DND-41 (cell line): Measurements from ENCODE around the gene AKR1C2.
"Not testable (repeated sequence)": the region's sequence is repeated elsewhere in the genome, so short reads cannot be mapped to it uniquely, and the experiment has no call there.

Source experiments
- ATAC-seq: fragments of 200-7000 bp; cut with Tn5 transposase; 3 replicates; pipeline ENCODE4 v1.9.1; 2021; ENCODE audit warnings: low read depth; ENCODE audit not compliant: insufficient read depth
- DNase-seq: peaks from one replicate; pipeline ENCODE4 v3.0.0-alpha.2; 2020
- H2AFZ ChIP-seq: 2 replicates; pipeline ENCODE4 v1.6.0; 2012; ENCODE audit warnings: low read depth, low read length
- H3K27ac ChIP-seq: 2 replicates; pipeline ENCODE4 v1.5.1; 2012; ENCODE audit warnings: low read length, inconsistent platforms
- H3K27me3 ChIP-seq: fragments of 200-600 bp; sonication (generic); 2 replicates; pipeline ENCODE4 v1.6.0; 2012; ENCODE audit warnings: low read length, mild to moderate bottlenecking, inconsistent platforms; ENCODE audit not compliant: insufficient read depth, poor library complexity
- H3K36me3 ChIP-seq: 2 replicates; pipeline ENCODE4 v1.5.1; 2012; ENCODE audit warnings: low read length, inconsistent platforms; ENCODE audit not compliant: insufficient read depth
- H3K4me1 ChIP-seq: 2 replicates; pipeline ENCODE4 v1.5.1; 2012; ENCODE audit warnings: mild to moderate bottlenecking, low read length; ENCODE audit not compliant: insufficient read depth
- H3K4me2 ChIP-seq: 2 replicates; pipeline ENCODE4 v1.6.0; 2012; ENCODE audit warnings: mild to moderate bottlenecking, moderate library complexity, low read length, inconsistent platforms; ENCODE audit not compliant: insufficient read depth
- H3K4me3 ChIP-seq, 2 experiments: fragments of 200-600 bp in 1 of 2; shearing (Covaris generic) in 1 of 2; 2 replicates each; pipeline ENCODE4 v1.5.1; 2012 to 2016; ENCODE audit warnings: inconsistent platforms in 2 of 2, low read length in 2 of 2, mild to moderate bottlenecking in 2 of 2, low read depth in 1 of 2, moderate library complexity in 1 of 2
- H3K79me2 ChIP-seq: 2 replicates; pipeline ENCODE4 v1.6.0; 2012; ENCODE audit warnings: low read length, inconsistent platforms; ENCODE audit not compliant: insufficient read depth
- H3K9ac ChIP-seq: 2 replicates; pipeline ENCODE4 v1.6.0; 2012; ENCODE audit warnings: low read depth, mild to moderate bottlenecking, inconsistent platforms, low read length, moderate library complexity
- H3K9me3 ChIP-seq: 2 replicates; pipeline ENCODE4 v1.5.1; 2012; ENCODE audit warnings: low read length, moderate library complexity, mild to moderate bottlenecking, inconsistent platforms; ENCODE audit not compliant: insufficient read depth, severe bottlenecking
- H4K20me1 ChIP-seq: 2 replicates; pipeline ENCODE4 v1.6.0; 2012; ENCODE audit warnings: low read length; ENCODE audit not compliant: insufficient read depth
- EZH2 ChIP-seq: IDR thresholded peaks from 3 replicates; pipeline ENCODE4 v1.6.1; 2012; ENCODE audit warnings: borderline replicate concordance, low read depth, mild to moderate bottlenecking, moderate library complexity, low read length, inconsistent platforms; ENCODE audit not compliant: severe bottlenecking
- TF ChIP-seq, protein P1 (sequence below): IDR thresholded peaks from 2 replicates; pipeline ENCODE4 v1.5.1; 2012; ENCODE audit warnings: borderline replicate concordance, low read length, moderate library complexity, mild to moderate bottlenecking; ENCODE audit not compliant: poor library complexity, severe bottlenecking; ENCODE audit errors: extremely low read depth

AKR1C2 gene

GRCh38 chr10:5030989-5031388 is 27.3 kb upstream of the AKR1C2 start:
- no peak for DNase-seq
- Histone ChIP-seq H3K9ac (no peak overlapping the region), H3K27ac (no peak overlapping the region), H3K27me3 (no peaks in the 10 kb centered on the region), H3K79me2 (no peaks in the 10 kb centered on the region), H3K4me2 (no peak overlapping the region), H4K20me1 (no peaks in the 10 kb centered on the region), H2AFZ (no peak overlapping the region), H3K4me3 (no peak overlapping the region), H3K9me3 (peaks cover 4% of the 10 kb centered on the region), H3K4me1 (no peaks in the 10 kb centered on the region), H3K36me3 (no peaks in the 10 kb centered on the region)
- ATAC-seq: no peak
- no peak for TF ChIP-seq EZH2
- TF ChIP-seq, protein P1, sequence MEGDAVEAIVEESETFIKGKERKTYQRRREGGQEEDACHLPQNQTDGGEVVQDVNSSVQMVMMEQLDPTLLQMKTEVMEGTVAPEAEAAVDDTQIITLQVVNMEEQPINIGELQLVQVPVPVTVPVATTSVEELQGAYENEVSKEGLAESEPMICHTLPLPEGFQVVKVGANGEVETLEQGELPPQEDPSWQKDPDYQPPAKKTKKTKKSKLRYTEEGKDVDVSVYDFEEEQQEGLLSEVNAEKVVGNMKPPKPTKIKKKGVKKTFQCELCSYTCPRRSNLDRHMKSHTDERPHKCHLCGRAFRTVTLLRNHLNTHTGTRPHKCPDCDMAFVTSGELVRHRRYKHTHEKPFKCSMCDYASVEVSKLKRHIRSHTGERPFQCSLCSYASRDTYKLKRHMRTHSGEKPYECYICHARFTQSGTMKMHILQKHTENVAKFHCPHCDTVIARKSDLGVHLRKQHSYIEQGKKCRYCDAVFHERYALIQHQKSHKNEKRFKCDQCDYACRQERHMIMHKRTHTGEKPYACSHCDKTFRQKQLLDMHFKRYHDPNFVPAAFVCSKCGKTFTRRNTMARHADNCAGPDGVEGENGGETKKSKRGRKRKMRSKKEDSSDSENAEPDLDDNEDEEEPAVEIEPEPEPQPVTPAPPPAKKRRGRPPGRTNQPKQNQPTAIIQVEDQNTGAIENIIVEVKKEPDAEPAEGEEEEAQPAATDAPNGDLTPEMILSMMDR: no peak

- H3K9me3 ChIP-seq, H2AFZ ChIP-seq, H3K9ac ChIP-seq, H3K4me2 ChIP-seq, H3K27me3 ChIP-seq, H3K4me1 ChIP-seq, H3K27ac ChIP-seq, DNase-seq, H4K20me1 ChIP-seq, H3K4me3 ChIP-seq, ATAC-seq, H3K79me2 ChIP-seq, H3K36me3 ChIP-seq: not testable (repeated sequence)
Measured at GRCh38 chr10:5025461-5025881, 21.8 kb upstream of the AKR1C2 start.

DNA sequence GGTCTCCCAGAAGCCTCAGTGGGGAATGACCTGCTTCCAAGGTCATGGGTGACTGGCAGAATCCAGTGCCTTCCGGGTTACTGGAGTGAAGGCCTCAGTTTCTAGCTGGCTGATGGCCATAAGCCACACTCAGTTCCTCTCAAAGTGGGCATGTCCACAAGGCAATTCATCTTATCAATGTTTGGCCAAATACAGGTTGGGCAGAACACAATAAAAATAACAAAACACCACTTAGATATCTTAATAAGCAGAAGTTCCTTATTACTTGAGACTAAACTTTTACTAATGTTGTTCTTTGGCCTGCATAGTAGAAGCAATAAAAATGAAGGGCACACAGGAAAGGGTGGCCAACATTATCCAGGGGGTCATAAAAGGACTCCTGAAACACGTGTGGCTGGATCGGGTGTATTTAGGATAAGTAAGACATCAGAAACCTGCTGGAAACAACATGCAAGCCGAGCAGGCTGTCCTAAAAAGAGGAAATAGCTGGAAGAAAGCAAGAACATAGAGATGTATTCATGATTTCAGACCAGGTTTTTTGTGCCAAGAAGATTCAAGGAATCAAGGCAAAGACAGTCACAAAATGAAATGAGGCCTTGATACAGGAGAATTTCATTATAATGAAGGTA is 19.6 kb upstream of the AKR1C2 start:
- H3K4me1 ChIP-seq: no peaks in the 10 kb centered on the region
- no peak for TF ChIP-seq EZH2
- TF ChIP-seq, protein P1: no peak
- no peak overlapping the region for H2AFZ ChIP-seq
- no peak overlapping the region for H3K4me3 ChIP-seq
- H3K27me3 ChIP-seq: no peaks in the 10 kb centered on the region
- no peak overlapping the region for H3K9ac ChIP-seq
- no peak for ATAC-seq
- no peak overlapping the region for H3K27ac ChIP-seq
- no peaks in the 10 kb centered on the region for H4K20me1 ChIP-seq
- H3K4me2 ChIP-seq: no peak overlapping the region
- no peak for DNase-seq
- H3K79me2 ChIP-seq: no peaks in the 10 kb centered on the region
- H3K9me3 ChIP-seq: no peaks in the 10 kb centered on the region
- H3K36me3 ChIP-seq: no peaks in the 10 kb centered on the region

DNA sequence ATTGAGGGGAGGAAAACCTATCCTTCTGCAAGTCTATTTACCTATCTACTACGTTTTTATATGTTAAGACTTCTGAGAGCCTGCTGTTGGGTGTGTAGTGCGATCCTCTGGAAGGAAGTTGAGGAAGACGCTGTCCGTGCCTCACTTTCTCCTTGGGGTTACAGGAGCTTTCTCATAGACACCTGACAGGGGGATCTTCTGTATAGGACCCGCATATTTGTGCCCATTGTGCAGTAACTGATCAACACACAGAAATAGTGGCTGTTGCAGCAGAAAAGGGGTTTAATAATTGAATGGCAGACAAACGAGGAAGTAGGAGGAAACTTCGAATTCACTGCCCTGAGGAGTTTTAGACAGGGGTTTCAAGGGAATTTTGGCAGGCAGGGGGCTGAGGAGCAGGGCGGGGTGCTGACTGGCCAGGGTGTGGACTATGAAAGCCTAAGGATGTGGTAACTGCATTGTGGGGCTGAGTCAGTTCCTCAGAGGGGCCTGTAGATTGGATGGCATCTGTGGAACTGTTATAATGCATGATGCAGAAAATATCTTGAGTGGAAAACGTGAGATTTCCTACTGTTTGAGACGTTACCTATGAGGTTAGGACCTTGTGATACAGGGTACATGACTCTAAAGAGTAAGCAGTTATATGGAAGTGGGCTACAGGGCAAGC is 18.1 kb upstream of the AKR1C2 start:
- not testable (repeated sequence) for H3K36me3 ChIP-seq, H4K20me1 ChIP-seq, ATAC-seq, H3K4me1 ChIP-seq, H3K79me2 ChIP-seq, H3K9ac ChIP-seq, H3K27ac ChIP-seq, H3K27me3 ChIP-seq, H3K4me2 ChIP-seq, H3K9me3 ChIP-seq, DNase-seq, H3K4me3 ChIP-seq, H2AFZ ChIP-seq

GRCh38 chr10:5019770-5020612 is 16.3 kb upstream of the AKR1C2 start:
- not testable (repeated sequence) for H2AFZ ChIP-seq, H3K79me2 ChIP-seq, H3K27ac ChIP-seq, H3K9ac ChIP-seq, H3K9me3 ChIP-seq, H4K20me1 ChIP-seq, H3K27me3 ChIP-seq, ATAC-seq, H3K4me2 ChIP-seq, H3K36me3 ChIP-seq, H3K4me1 ChIP-seq, DNase-seq, H3K4me3 ChIP-seq

DNA sequence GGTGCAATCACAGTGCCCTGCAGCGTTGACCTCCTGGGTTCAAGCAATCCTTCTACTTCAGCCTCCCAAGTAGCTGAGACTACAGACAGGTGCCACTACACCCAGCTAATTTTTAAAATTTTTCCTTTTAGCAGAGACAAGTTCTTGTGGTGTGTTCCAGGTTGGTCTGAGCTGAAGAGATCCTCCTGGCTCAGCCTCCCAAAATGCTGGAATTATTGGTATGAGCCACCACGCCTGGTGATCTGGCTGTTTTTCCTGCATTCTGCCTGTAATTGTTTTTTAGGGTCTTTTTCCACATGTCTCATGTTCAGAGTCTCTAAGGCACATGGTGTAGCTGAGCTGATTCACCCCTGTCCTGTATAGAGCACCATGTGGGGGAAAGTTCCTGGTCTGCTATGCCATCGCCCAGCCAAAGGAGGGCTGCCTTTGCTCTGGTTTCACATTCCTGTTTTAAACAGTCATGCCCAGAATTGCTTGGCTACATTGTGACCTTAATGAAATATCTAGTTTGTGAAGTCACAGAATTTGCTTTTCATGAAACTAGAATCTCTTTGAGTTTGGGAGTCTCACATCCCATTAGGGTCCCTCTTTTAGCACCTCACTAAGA is 15.1 kb upstream of the AKR1C2 start:
- not testable (repeated sequence) for H3K27me3 ChIP-seq, H3K4me1 ChIP-seq, H3K27ac ChIP-seq, H4K20me1 ChIP-seq, DNase-seq, H3K4me2 ChIP-seq, H3K9ac ChIP-seq, H2AFZ ChIP-seq, H3K36me3 ChIP-seq, H3K9me3 ChIP-seq, ATAC-seq, H3K4me3 ChIP-seq, H3K79me2 ChIP-seq
